PC-3 (cell line): ENCODE measurements around the gene ACP6.

Source experiments
- CTCF ChIP-seq: fragments of 300-600 bp; sonication (generic); conservative IDR thresholded peaks from 2 replicates; pipeline ENCODE4 v1.5.1; 2017; ENCODE audit warnings: antibody characterized with exemption, low read depth, mild to moderate bottlenecking, low read length
- EZH2 ChIP-seq: fragments of 300-600 bp; sonication (generic); IDR thresholded peaks from one replicate; pipeline ENCODE4 v1.6.1; 2017; ENCODE audit warnings: antibody characterized with exemption, mild to moderate bottlenecking, low read length; ENCODE audit not compliant: unreplicated experiment
- EZH2phosphoT487 ChIP-seq: fragments of 300-600 bp; sonication (generic); IDR thresholded peaks from 2 replicates; pipeline ENCODE4 v1.6.1; 2018; ENCODE audit warnings: mild to moderate bottlenecking, antibody characterized with exemption, low read length, borderline replicate concordance

GRCh38 chr1:147654511-147654910 is 15.8 kb downstream of the ACP6 start:
- no peak for TF ChIP-seq CTCF
- no peak for TF ChIP-seq EZH2
- TF ChIP-seq EZH2phosphoT487: no peak
